ENCODE results near the gene ALG14.
A peak's percentile ranks its signal among the peaks of the same experiment; 100 is the strongest.
"Not testable (repeated sequence)": the region's sequence is repeated elsewhere in the genome, so short reads cannot be mapped to it uniquely, and the experiment has no call there.

Gene ALG14

GRCh38 chr1:95072532-95073419, at the start of gene ALG14:
Gene ALG14, minus strand, starts transcription at chr1:95072951. Its CDS starts 53 bp downstream, at chr1:95072898.
- DNase-seq: peak; percentile 74

GRCh38 chr1:95122151-95122697, 49.5 kb upstream of the ALG14 start:
- no peak for DNase-seq

GRCh38 chr1:95119273-95119672, 46.5 kb upstream of the ALG14 start:
- DNase-seq: no peak

GRCh38 chr1:95118710-95119109, 46.0 kb upstream of the ALG14 start:
- DNase-seq: no peak

GRCh38 chr1:95118067-95118499, 45.3 kb upstream of the ALG14 start:
- DNase-seq: no peak

- DNase-seq: peak; percentile 32
These were observed 44.7 kb upstream of the ALG14 start, which contains the start of gene TLCD4 for GRCh38 chr1:95117207-95118066. Gene TLCD4, plus strand, starts transcription at chr1:95117355. Its CDS starts 26,547 bp downstream, at chr1:95143902.

- DNase-seq: peak; percentile 71
These were observed 43.9 kb upstream of the ALG14 start for GRCh38 chr1:95116580-95117206.

GRCh38 chr1:95115708-95116137, 43.0 kb upstream of the ALG14 start:
- no peak for DNase-seq

- no peak for DNase-seq
These were observed 40.9 kb upstream of the ALG14 start for GRCh38 chr1:95113684-95114083.

- no peak for DNase-seq
These were observed 38.3 kb upstream of the ALG14 start for GRCh38 chr1:95111014-95111413.

- no peak for DNase-seq
These were observed 36.0 kb upstream of the ALG14 start for GRCh38 chr1:95108792-95109191.

- no peak for DNase-seq
These were observed 25.4 kb upstream of the ALG14 start for GRCh38 chr1:95098196-95098595.

GRCh38 chr1:95097426-95097825, 24.7 kb upstream of the ALG14 start:
- DNase-seq: no peak

GRCh38 chr1:95096218-95096841, 23.6 kb upstream of the ALG14 start:
- no peak for DNase-seq

- DNase-seq: no peak
These were observed 23.1 kb upstream of the ALG14 start for GRCh38 chr1:95095833-95096217.

GRCh38 chr1:95094923-95095322, 22.2 kb upstream of the ALG14 start:
- DNase-seq: no peak

- DNase-seq: no peak
These were observed 20.5 kb upstream of the ALG14 start for GRCh38 chr1:95093296-95093695.

GRCh38 chr1:95092891-95093290, 20.1 kb upstream of the ALG14 start:
- DNase-seq: not testable (repeated sequence)

- DNase-seq: not testable (repeated sequence)
These were observed 18.5 kb upstream of the ALG14 start for GRCh38 chr1:95091290-95091689.

- DNase-seq: no peak
These were observed 17.0 kb upstream of the ALG14 start for GRCh38 chr1:95089650-95090287.

GRCh38 chr1:95088303-95088702, 15.6 kb upstream of the ALG14 start:
- DNase-seq: no peak
